GM18511 (cell line): ENCODE results near the gene TMEM242.

Source experiments
- ATAC-seq: cut with Tn5 transposase; IDR thresholded peaks from one replicate; pipeline ENCODE4 v1.9.1; 2021; ENCODE audit warnings: mild to moderate bottlenecking, moderate library complexity; ENCODE audit not compliant: unreplicated experiment

TMEM242 gene

DNA sequence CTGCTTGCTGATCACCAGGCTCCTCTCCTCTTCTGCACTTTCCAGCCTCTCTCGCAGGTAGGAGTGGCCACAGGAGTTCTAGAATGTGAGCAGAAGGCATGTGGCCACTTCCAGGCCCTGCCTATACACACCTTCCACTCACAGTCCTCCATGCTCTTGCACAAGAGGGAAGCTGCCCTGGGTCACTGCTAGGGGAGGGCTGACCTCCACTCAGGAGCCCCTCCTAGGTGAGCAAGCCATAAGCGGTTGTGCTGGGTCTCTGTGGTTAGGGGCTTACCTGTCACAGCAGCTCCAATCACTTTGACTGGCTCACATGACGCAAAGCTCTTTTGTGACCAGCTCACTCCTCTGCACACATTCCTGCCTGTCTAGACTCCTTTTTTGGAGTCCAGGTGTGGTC is 68.2 kb downstream of the TMEM242 start:
- no peak for ATAC-seq

DNA sequence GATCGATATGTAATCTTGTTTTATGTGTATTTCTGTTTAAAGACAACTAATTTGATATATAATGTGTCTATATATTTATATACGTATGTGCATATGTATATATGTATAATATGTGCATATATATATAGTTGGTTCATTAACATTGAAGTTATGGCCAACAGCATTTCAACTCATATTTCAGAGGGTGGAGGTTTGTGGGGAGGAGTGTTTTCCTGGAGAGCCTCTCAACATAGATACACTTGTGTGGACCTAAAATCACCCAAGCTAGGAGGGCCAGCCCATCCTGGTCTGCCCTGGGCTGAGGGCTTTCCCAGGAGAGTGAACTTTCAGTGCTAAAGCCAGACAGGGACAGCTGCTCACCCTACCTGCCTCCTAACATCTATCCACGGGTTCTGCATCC is 68.8 kb downstream of the TMEM242 start:
- no peak for ATAC-seq

DNA sequence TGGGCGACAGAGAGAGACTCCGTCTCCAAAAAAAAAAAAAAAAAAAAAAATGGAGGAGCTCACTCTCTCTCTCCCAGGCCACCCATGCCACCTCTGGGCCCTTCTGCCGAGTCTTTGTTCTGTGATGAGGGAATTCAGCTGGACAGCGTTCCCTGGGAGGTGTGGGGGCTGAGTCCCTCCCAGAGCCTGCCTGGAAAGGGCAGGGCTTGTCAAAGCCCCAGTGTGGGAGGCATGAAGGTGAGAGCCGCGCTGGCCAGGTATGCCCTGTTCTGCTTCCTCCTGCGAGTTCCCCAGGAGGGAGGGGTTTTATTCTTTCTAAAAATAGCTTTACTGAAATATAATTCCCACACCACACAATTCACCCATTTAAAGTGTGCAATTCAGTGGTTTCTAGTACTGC is 69.6 kb downstream of the TMEM242 start:
- no peak for ATAC-seq

DNA sequence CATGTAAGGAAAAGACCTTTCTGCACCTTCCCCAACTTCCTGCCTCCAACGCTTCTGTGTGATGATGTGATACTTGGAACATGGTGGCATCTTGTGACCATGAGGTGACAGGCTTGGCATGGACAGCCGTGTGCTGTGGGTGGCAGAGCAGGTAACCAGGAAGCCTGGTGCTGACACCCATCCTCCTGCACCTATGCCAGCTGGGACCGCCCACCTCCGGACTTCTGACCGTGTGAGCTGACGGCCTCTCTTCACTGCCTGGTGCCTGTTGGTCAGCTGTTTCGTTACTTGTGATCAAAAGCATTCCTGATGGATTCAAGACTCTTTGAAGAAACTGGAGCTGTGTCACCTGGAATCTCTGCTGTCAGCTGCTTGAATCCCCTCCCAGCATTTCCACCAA is 70.3 kb downstream of the TMEM242 start:
- no peak for ATAC-seq

DNA sequence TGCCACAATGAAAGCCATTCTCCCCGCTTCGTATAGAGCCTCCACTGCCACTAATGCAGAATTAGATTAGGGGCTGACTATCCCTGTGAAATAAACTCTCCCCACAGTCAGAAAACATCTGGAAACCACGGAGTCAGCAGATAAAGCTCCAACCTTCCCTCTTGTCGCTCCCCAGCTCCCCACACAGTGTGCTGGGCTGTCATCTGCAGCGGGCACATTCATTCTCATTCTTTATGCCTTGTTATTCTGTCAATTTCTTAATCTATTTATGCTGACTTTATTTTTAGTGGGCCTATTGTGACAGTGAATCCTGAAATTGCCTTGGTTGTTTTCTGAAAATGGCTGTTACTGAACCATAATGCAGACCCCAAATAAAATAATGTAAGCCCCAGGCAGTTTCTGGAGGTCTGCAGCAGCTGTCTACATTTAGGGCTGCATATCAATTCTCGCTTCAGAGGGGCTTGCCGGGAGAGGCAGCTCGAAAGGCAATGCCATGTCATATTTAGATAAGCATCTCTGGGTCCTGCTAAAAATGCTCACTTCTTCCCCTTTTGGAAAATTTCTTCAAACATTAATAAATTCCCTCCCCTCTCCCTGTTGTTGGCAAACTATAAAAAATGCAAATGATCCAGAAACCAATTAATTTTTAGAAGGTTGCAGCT is 71.6 kb downstream of the TMEM242 start:
- no peak for ATAC-seq

DNA sequence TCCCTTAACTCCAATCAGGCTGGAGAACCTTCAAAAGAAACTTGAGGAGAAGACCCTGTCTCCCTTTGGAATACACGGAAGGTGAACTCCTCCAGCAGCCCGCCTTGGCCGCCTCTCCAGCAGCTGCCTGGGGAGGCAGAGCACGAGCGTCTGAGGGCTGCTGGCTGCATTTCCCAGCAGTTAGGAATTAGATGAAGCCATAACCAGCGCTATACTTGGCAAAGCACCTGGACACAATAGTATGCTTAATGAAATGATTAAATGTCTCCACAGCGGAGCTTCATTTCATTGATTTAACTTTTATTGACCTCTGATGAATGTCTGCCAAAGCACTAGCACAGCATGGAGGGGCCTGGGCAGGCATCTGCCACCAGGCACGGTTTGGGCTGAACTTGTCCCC is 73.5 kb downstream of the TMEM242 start:
- no peak for ATAC-seq

DNA sequence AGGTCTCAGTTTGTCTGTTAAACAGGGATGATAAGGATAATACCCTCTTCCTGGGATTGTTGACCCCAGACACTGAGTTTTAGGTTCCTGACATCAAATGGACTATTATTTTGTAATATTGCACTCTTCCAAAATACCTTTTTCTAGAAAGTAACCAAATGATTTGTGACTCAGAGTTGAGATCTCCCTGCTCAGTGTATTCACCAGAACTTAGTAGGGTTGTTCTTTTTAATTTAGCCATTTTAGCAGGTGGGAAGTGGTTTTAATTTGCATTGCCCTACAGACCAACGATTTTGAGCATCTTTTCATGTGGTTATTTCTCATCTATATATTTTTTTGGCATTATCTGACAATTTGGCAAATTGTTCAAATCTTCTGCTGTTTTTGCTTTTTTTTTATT is 75.1 kb downstream of the TMEM242 start:
- ATAC-seq = no peak

DNA sequence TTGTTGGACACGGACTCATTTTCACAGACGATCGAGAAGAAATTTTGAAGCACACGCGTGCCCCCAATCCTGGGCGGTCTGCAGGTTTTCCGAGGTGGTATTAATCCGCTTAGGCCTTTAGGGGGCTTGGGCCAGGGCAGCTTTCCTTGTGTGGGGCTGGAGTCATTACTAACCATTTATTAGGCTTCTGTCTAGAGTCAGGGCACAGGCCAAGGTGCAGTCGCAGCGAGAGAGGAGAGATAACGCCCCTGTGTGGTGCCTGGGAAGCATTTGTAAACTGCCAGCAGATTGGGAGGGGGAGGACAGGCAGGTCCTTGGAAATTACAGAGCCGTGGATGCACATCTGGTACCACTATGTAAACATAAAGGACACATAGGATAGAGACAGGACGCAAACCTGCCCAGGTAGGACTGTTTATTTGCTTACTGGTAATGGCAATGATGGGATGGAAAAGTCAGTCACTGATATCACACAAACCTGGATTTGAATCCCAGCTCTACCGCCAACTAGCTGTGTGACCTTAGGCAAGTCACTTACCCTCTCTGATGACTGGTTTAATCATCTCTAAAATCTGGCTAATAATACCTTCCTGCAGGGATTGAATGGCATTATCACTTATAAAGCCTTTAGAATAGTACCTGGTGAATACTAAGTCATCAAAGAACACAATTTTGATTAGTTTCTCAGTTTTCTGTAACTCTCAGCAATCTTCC is 76.4 kb downstream of the TMEM242 start:
- no peak for ATAC-seq

DNA sequence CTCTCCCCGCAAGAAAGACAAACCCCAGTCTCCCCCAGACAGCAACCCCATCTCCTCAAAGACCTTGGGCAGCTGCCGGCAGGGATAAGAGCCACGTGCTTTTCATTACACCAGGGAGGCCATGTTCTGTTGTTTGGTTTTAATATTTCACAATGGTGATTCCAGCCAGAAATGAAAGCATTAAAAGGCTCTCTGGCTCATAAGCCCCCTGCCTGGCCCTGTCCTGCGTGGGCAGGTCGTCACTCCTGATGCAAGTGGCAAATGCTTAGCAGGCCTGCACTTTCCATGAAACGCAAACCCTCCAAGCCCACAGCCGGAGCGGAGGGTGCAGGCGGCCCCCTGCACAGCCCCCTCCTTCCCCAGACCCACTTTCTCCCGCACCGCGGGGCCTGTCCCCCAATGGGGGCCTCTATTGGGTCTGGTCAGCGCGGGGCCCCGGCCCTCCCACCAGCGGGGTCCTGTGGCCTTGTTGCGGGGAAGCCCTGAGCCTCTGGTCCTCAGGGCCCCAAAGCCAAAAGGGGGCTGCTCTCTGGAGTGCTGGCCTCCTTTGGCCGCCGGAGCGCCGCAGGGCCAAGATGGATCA is 77.2 kb downstream of the TMEM242 start:
- ATAC-seq = no peak

DNA sequence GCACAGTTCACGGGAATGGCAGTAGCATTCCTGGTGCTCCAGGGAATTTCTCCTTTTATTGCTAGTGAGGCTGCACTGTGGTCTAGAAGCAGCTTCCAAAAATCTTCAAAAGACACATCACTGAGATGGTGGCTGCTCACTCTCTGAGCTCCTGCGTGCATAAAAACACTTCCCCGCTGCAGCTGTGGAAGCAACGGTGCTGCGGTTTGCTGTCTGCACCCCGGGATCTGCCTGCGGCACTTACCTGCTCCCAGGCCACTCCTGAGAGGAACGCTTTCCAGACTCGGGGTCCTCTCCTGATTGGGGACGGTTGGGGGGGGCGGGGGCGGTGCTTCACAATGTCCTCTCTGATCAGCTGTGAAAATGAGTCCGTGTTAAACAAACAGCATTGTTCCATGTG is 77.9 kb downstream of the TMEM242 start:
- ATAC-seq = no peak

DNA sequence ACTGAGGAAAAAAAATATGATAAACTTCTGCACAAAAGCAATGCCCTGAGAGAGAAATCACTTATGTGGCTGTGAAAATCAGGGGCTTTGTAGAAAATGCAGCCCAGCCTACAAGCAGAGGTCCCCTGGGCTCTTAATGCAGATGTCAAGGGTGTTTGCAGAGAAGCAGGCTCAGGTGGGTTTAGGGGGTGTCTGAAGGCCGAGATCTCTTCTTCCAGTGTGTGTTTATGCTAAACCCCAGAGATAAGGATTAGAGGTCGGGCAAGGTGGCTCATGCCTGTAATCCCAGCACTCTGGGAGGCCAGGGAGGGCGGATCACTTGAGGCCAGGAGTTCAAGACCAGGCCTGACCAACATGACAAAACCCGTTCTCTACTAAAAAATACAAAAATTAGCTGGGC is 78.5 kb downstream of the TMEM242 start:
- ATAC-seq = no peak

DNA sequence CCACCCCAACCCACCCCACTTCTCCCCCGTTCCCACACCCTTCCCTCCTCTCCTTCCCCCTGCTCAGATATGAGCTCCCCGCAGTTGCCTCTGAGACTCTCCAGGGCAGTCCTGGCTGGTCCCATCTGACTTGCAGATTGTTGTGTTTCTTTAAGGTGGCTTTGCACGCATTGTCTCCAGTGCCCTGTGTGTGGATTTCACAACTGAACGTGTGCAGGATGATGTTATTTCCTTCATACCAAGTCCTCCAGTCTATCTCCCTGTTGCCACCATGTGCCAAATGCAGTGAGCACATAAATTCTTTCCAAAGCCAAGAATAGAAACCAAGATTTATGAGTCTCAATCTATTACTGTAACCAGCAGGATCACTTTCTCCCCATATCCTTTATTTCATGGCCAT is 79.1 kb downstream of the TMEM242 start:
- no peak for ATAC-seq

DNA sequence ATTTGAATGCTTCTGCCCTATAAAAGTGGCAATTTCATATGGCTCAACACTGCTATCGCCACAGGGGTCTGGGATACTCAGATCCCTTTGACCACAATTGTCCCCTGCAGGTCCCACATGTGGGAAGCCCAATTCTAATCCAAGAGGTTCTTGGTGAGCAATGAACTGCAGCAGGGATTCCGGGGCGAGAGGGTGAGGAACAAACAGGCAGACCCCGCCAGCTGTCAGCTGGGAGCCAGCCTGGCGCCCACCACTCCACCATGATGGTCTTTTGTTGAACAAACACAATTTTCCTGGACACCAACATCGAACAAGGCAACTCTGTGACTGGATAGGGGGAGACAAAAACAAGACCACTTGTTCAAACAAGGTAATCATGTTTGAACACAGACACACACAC is 80.5 kb downstream of the TMEM242 start:
- no peak for ATAC-seq

DNA sequence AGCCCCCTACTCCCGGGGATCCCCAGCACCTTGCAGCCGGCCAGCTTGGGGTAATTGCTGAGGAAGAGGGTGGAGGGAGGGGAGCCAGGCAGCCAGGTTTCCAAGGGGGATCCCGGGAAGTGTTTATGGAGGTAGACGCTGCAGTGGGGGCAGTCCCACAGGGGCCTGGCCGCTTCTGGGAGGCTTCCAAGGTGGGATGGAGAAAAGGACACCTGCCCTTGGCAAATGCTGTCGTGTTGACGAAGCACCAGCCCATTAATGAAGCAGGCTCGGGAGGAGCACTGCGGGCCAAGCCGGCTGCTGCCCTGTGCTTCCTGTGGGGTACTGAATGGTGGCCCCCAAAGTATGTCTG is 82.4 kb downstream of the TMEM242 start:
- no peak for ATAC-seq

DNA sequence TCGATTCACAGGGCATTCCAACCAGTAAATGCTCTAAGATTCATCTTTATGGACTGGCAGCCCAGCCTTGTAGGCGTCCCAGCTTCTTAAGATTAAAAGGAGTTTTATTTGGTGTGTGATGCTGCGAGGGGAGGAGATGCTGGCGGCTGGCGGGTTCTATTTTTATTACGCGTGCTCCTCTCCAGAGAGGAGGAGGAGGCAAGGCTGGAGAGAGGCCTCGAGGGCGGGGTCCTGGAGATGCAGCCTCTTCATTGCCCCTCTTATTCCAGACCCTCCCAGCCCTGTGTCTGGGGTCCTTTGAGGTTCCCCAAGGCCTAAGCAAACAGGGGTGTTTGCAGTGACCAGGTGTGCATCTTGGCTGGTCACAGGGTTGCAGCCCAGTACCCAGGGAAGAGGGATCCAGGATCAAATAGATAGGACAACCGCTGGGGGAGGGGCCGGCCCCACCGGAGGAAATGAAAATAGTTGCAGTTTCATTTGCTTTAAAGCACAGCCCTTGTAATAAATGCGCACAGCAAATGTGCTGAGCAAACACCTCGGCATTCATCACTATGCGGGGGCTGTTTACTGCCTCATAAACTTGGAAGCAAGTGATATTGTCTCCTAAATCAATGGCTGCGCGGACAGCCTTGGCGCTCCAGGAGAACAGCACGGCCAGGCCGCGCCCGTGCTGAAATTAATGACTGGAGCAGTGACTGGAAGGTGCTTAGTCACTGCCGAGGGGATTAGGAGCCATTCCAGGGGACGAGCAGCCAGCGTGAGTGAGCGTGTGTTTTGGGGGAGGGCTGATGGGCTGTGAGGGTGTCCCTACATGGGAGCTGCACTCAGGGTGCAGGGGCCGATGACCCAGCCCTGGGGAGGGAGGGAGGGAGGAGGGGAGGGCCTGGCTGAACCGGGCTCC is 83.0 kb downstream of the TMEM242 start:
- ATAC-seq = no peak

DNA sequence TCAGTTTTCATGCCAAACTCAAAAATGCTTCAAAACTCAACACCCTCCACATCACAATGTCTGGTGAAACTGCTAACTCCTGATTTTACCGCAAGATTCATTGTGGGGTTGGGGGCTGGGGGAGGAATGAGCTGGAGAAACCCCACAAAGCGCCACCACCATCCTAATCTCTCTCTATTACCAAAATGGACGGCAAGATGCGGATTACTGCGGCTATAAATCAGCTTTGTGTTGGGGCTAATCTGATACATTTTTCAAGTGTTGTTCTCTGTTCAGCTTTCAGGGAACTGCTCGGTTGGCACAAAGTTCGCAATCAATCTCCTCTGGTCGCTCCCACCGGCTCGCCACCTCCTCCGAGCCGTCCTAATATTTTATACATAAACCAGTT is 83.7 kb downstream of the TMEM242 start:
- ATAC-seq = no peak
